ENCODE measurements around the gene RICTOR.

The RICTOR gene

DNA sequence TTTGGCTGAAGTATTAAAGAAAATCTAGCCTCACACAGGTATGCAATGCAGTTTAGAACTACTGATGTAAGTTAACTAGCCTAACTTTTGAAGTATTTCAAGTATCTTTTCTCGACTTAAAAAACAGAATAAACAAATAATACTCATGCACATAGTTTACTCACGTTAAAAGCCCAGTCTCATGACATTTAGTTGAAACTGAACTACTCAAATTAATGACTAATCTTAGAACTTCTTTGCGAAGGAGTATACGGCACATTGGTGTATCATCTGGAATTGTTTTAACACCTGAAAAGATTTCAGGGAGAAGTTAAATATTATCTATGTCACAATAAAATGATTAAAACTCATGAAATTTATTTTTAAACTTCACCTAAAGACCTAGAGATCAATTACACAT, 129.9 kb downstream of the RICTOR start:
- TF ChIP-seq, protein P1, sequence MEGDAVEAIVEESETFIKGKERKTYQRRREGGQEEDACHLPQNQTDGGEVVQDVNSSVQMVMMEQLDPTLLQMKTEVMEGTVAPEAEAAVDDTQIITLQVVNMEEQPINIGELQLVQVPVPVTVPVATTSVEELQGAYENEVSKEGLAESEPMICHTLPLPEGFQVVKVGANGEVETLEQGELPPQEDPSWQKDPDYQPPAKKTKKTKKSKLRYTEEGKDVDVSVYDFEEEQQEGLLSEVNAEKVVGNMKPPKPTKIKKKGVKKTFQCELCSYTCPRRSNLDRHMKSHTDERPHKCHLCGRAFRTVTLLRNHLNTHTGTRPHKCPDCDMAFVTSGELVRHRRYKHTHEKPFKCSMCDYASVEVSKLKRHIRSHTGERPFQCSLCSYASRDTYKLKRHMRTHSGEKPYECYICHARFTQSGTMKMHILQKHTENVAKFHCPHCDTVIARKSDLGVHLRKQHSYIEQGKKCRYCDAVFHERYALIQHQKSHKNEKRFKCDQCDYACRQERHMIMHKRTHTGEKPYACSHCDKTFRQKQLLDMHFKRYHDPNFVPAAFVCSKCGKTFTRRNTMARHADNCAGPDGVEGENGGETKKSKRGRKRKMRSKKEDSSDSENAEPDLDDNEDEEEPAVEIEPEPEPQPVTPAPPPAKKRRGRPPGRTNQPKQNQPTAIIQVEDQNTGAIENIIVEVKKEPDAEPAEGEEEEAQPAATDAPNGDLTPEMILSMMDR (conservative IDR thresholded peaks at IDR 0.05), result no peak

GRCh38 chr5:38941912-38942311, 132.3 kb downstream of the RICTOR start:
- no peak overlapping the region for H3K27ac ChIP-seq
- TF ChIP-seq, protein P1 (conservative IDR thresholded peaks at IDR 0.05), result no peak

More for the DNA sequence above, 129.9 kb downstream of the RICTOR start:
- H3K27ac ChIP-seq, result no peak overlapping the region

GRCh38 chr5:38940230-38940858, 133.9 kb downstream of the RICTOR start:
- TF ChIP-seq, protein P1 (conservative IDR thresholded peaks at IDR 0.05), result no peak
- H3K27ac ChIP-seq, result no peak overlapping the region

DNA sequence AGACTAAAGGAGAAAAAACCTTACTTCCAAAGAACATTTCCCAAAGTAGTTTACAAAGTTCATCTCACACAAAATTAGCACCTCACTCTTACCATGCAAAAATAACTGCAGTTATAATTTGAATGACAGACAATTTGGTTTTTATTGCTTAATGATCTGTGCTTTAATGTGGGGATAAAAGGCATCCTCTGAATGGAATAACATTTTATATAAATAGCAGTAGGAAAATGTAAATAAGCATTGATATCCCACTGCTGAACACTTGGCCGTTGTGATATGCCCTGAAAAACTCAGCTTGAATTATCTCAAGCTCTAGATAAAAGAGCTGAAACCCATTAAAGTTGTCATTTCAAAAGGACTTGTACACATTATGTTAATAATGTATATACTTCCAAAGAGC, 135.2 kb downstream of the RICTOR start:
- TF ChIP-seq, protein P1 (conservative IDR thresholded peaks at IDR 0.05), result no peak
- H3K27ac ChIP-seq, result no peak overlapping the region

GRCh38 chr5:38938424-38938823, 135.8 kb downstream of the RICTOR start:
- no peak overlapping the region for H3K27ac ChIP-seq
- TF ChIP-seq, protein P1 (conservative IDR thresholded peaks at IDR 0.05), result no peak

DNA sequence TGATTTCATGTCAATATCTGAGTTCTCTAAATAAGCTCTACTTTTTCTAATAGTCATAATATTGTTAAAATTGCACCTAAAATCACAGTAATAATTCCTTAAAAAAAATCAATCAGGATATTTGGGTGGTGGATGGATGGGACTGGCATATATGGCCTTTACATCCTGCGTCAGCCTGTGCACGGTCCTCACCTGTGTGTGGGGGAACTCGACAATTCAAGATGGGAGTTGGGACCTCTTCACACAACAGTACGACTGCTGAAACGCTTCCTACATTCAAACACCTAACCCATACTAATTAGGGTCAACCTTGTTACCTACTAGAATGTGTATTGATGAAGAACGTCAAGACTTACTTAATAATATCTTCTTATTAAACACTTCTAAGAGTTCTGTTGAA, 137.9 kb downstream of the RICTOR start:
- TF ChIP-seq, protein P1 (conservative IDR thresholded peaks at IDR 0.05), result no peak
- no peak overlapping the region for H3K27ac ChIP-seq

DNA sequence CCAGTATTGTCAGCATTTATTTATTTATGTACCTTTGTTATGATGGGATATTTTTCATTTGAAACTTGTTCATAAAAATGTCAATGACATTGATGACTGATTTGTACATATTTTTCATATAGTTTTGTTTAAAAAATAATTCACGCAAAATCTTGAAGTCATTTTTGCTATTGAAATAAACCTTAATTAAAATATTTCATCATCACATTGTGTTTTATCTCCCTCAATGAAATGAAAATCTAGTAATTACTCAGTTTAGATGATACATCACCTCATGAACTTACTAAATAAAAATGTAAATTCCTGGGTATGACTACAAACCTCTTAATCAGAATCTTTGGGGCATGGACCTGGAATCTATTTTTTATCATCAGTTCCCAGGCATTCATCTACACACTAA, 138.8 kb downstream of the RICTOR start:
- H3K27ac ChIP-seq, result no peak overlapping the region
- TF ChIP-seq, protein P1 (conservative IDR thresholded peaks at IDR 0.05), result no peak
